Measurements from ENCODE around the gene EML4.
"Not testable (repeated sequence)": the region's sequence is repeated elsewhere in the genome, so short reads cannot be mapped to it uniquely, and the experiment has no call there.

Gene EML4

GRCh38 chr2:42342061-42342794 lies 173.1 kb downstream of the EML4 start:
- TF ChIP-seq, protein P1, sequence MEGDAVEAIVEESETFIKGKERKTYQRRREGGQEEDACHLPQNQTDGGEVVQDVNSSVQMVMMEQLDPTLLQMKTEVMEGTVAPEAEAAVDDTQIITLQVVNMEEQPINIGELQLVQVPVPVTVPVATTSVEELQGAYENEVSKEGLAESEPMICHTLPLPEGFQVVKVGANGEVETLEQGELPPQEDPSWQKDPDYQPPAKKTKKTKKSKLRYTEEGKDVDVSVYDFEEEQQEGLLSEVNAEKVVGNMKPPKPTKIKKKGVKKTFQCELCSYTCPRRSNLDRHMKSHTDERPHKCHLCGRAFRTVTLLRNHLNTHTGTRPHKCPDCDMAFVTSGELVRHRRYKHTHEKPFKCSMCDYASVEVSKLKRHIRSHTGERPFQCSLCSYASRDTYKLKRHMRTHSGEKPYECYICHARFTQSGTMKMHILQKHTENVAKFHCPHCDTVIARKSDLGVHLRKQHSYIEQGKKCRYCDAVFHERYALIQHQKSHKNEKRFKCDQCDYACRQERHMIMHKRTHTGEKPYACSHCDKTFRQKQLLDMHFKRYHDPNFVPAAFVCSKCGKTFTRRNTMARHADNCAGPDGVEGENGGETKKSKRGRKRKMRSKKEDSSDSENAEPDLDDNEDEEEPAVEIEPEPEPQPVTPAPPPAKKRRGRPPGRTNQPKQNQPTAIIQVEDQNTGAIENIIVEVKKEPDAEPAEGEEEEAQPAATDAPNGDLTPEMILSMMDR (IDR thresholded peaks at IDR 0.05) = no peak
- H3K27me3 ChIP-seq = no peaks in the 10 kb centered on the region
- H3K4me1 ChIP-seq (ENCODE audit: control insufficient read depth in 1 of 2, insufficient read depth in 1 of 2, low read depth in 1 of 2, low read length in 1 of 2) = no peaks in the 10 kb centered on the region
- H3K36me3 ChIP-seq = peaks cover 71% of the 10 kb centered on the region
- H3K9me3 ChIP-seq = no peaks in the 10 kb centered on the region
- no peak overlapping the region for H3K4me3 ChIP-seq (ENCODE audit: low read depth in 1 of 2, low read length in 1 of 2)
- H3K27ac ChIP-seq = no peak overlapping the region

GRCh38 chr2:42342795-42343241 lies 173.7 kb downstream of the EML4 start:
- Histone ChIP-seq H3K36me3 (peaks cover 66% of the 10 kb centered on the region), H3K9me3 (no peaks in the 10 kb centered on the region), H3K27me3 (no peaks in the 10 kb centered on the region), H3K27ac (no peak overlapping the region), H3K4me3 (ENCODE audit: low read depth in 1 of 2, low read length in 1 of 2) (no peak overlapping the region), H3K4me1 (ENCODE audit: control insufficient read depth in 1 of 2, insufficient read depth in 1 of 2, low read depth in 1 of 2, low read length in 1 of 2) (no peaks in the 10 kb centered on the region)
- TF ChIP-seq, protein P1 (IDR thresholded peaks at IDR 0.05) = no peak

GRCh38 chr2:42345986-42346385 lies 176.8 kb downstream of the EML4 start:
- no peaks in the 10 kb centered on the region for H3K9me3 ChIP-seq

DNA sequence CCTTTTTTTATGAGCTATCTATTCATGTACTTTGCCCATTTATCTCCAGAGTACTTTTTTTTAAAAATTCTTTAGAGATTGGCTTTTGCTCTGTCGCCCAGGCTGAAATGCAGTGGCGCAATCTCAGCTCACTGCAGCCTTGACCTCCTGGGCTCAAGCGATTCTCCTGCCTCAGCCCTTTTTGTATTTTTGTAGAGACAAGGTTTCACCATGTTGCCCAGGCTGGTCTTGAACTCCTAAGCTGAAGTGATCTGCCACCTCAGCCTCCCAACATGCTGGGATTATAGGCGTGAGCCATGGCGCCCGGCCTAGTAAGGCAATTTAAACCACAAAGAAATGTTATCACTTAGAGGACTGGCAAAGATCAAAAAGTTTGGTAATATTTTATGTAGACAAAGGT lies 177.7 kb downstream of the EML4 start:
- peaks cover 64% of the 10 kb centered on the region for H3K36me3 ChIP-seq

More at GRCh38 chr2:42345986-42346385, 176.8 kb downstream of the EML4 start:
- no peaks in the 10 kb centered on the region for H3K4me1 ChIP-seq (ENCODE audit: control insufficient read depth in 1 of 2, insufficient read depth in 1 of 2, low read depth in 1 of 2, low read length in 1 of 2)
- TF ChIP-seq, protein P1 (IDR thresholded peaks at IDR 0.05) = no peak
- H3K27me3 ChIP-seq = no peaks in the 10 kb centered on the region
- no peak overlapping the region for H3K4me3 ChIP-seq (ENCODE audit: low read depth in 1 of 2, low read length in 1 of 2)
- peaks cover 64% of the 10 kb centered on the region for H3K36me3 ChIP-seq
- H3K27ac ChIP-seq = no peak overlapping the region

DNA sequence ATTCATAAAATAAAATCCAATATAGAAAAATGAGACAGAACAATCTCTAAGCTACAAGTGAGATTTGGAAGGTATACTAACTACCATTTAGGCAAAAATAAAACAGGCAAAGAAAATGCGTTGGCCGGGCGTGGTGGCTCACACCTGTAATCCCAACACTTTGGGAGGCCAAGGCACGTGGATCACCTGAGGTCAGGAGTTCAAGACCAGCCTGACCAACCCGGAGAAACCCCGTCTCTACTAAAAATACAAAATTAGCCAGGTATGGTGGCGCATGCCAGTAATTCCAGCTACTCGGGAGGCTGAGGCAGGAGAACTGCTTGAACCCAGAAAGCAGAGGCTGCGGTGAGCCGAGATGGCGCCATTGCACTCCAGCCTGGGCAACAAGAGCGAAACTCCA lies 178.4 kb downstream of the EML4 start:
- not testable (repeated sequence) for H3K9me3 ChIP-seq; H3K27ac ChIP-seq; H3K27me3 ChIP-seq; H3K4me1 ChIP-seq (ENCODE audit: control insufficient read depth in 1 of 2, insufficient read depth in 1 of 2, low read depth in 1 of 2, low read length in 1 of 2); H3K4me3 ChIP-seq (ENCODE audit: low read depth in 1 of 2, low read length in 1 of 2)
- peaks cover 64% of the 10 kb centered on the region for H3K36me3 ChIP-seq

More for the DNA sequence above, 177.7 kb downstream of the EML4 start:
- H3K9me3 ChIP-seq; H3K27ac ChIP-seq; H3K4me1 ChIP-seq (ENCODE audit: control insufficient read depth in 1 of 2, insufficient read depth in 1 of 2, low read depth in 1 of 2, low read length in 1 of 2); H3K4me3 ChIP-seq (ENCODE audit: low read depth in 1 of 2, low read length in 1 of 2); H3K27me3 ChIP-seq: not testable (repeated sequence)

GRCh38 chr2:42348113-42348805 lies 179.1 kb downstream of the EML4 start:
- no peaks in the 10 kb centered on the region for H3K9me3 ChIP-seq

More at GRCh38 chr2:42348113-42348805, 179.1 kb downstream of the EML4 start:
- no peak overlapping the region for H3K4me3 ChIP-seq (ENCODE audit: low read depth in 1 of 2, low read length in 1 of 2)
- no peak overlapping the region for H3K27ac ChIP-seq
- TF ChIP-seq, protein P1 (IDR thresholded peaks at IDR 0.05) = no peak
- H3K4me1 ChIP-seq (ENCODE audit: control insufficient read depth in 1 of 2, insufficient read depth in 1 of 2, low read depth in 1 of 2, low read length in 1 of 2) = no peaks in the 10 kb centered on the region
- H3K36me3 ChIP-seq = peaks cover 66% of the 10 kb centered on the region
- no peaks in the 10 kb centered on the region for H3K27me3 ChIP-seq

All from neutrophil (primary cell).